Medulla oblongata (tissue), 1 donor: Measurements from ENCODE around the gene SPATA20.

Source experiments
- DNase-seq: peaks from one replicate; pipeline ENCODE4 v3.0.0-alpha.2; 2015; ENCODE audit errors: extremely low spot score

SPATA20 gene

GRCh38 chr17:50577451-50577954 is 30.5 kb downstream of the SPATA20 start:
- DNase-seq, result no peak

- no peak for DNase-seq
Observed at GRCh38 chr17:50578173-50578572, 31.2 kb downstream of the SPATA20 start.

- DNase-seq, result no peak
Observed at GRCh38 chr17:50579399-50579798, 32.4 kb downstream of the SPATA20 start.

- no peak for DNase-seq
Observed at GRCh38 chr17:50580646-50581045, 33.7 kb downstream of the SPATA20 start.

GRCh38 chr17:50581316-50581715 is 34.3 kb downstream of the SPATA20 start:
- DNase-seq, result no peak

- no peak for DNase-seq
Observed at GRCh38 chr17:50582741-50583140, 35.8 kb downstream of the SPATA20 start.

- DNase-seq, result no peak
Observed at GRCh38 chr17:50583641-50584040, 36.7 kb downstream of the SPATA20 start.

GRCh38 chr17:50584116-50584515 is 37.1 kb downstream of the SPATA20 start:
- DNase-seq, result no peak

GRCh38 chr17:50584749-50585148 is 37.8 kb downstream of the SPATA20 start:
- DNase-seq, result no peak

- DNase-seq, result no peak
Observed at GRCh38 chr17:50585346-50585745, 38.4 kb downstream of the SPATA20 start.

- no peak for DNase-seq
Observed at GRCh38 chr17:50585891-50586290, 38.9 kb downstream of the SPATA20 start.

GRCh38 chr17:50586421-50587247 is 39.7 kb downstream of the SPATA20 start:
- DNase-seq, result no peak

- DNase-seq, result no peak
Observed at GRCh38 chr17:50587571-50587970, 40.6 kb downstream of the SPATA20 start.

GRCh38 chr17:50588391-50589049 is 41.5 kb downstream of the SPATA20 start:
- DNase-seq, result no peak

- no peak for DNase-seq
Observed at GRCh38 chr17:50589095-50589705, 42.2 kb downstream of the SPATA20 start.

- no peak for DNase-seq
Observed at GRCh38 chr17:50590946-50591737, 44.2 kb downstream of the SPATA20 start.

- DNase-seq, result no peak
Observed at GRCh38 chr17:50593321-50593720, 46.3 kb downstream of the SPATA20 start.

GRCh38 chr17:50594128-50594823 is 47.3 kb downstream of the SPATA20 start:
- DNase-seq, result no peak

GRCh38 chr17:50594892-50595291 is 47.9 kb downstream of the SPATA20 start:
- no peak for DNase-seq

GRCh38 chr17:50596191-50597037 is 49.4 kb downstream of the SPATA20 start:
- no peak for DNase-seq
